H1 (cell line): ENCODE measurements around the gene ADAMTS6.

Source experiments
- GTF2F1 ChIP-seq: IDR thresholded peaks from 2 replicates; pipeline ENCODE4 v1.6.1; 2012; ENCODE audit warnings: low read depth, low read length, improper control_type of control experiment, borderline replicate concordance
- SIN3A ChIP-seq, 2 experiments: IDR thresholded peaks in 1 of 2; conservative IDR thresholded peaks in 1 of 2; 2 replicates each; pipeline ENCODE4 v1.6.1; 2011 to 2012; ENCODE audit warnings: low read length in 2 of 2, improper control_type of control experiment in 1 of 2, low read depth in 1 of 2, mild to moderate bottlenecking in 1 of 2

DNA sequence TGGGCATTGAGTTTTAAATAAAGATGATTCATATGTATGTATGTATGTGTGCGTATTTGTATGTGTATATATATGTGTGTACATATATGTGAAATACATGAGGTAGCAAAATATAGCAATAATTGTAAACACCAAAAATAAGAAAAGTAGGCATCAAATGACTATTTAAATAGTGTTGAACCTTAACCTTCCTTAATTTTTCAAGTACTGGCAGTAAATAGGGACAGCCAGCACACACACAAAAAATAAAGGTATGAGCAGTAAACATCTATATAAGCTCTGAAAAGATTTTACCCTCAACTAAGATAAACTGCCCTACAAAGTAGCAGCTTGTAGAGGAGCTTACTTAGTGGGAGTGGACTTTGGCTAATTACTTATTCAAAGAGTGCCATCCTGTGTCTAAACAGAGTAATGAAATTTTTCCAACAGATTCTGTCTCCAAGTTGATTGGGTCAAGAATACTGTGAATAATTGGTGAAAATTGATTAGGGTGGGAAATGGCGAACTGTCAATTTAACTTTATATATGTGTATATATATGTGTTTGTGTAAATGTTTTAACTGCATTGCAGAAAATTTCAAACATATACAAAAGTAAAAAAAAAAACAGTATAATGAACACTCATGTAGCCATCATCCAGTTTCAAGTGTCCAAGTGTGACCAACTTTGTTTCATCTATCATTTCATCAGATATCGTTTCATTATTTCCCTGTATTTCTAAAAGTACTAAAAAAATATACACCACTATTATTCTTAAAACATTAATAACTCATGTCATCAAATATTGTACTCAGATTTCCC, 2.0 kb upstream of the ADAMTS6 start:
- TF ChIP-seq GTF2F1 = no peak
- no peak for TF ChIP-seq SIN3A (conservative IDR thresholded peaks at IDR 0.05 in 1 of 2, IDR thresholded peaks at IDR 0.05 in 1 of 2; ENCODE audit: low read depth in 1 of 2, low read length in 2 of 2)
